T-cell (primary cell): ENCODE measurements around the gene RICTOR. TPM values are rescaled to one million over a fixed set of nuclear protein-coding genes. Genes with fewer than 3 reads are reported as not detected.
"Not testable (repeated sequence)": the region's sequence is repeated elsewhere in the genome, so short reads cannot be mapped to it uniquely, and the experiment has no call there.

Experiments
- ATAC-seq, 4 experiments: fragments of 200-7000 bp in 3 of 4; fragments of 150-1000 bp in 1 of 4; cut with Tn5 transposase; replicated peaks in 1 of 4; 1 replicate in 3 of 4; 2 replicates in 1 of 4; pipeline ENCODE4 v1.10.0; 2021; ENCODE audit warnings: moderate library complexity in 3 of 4, mild to moderate bottlenecking in 2 of 4, moderate number of reproducible peaks in 1 of 4
- CTCF ChIA-PET, 2 donors: fragments of 300-600 bp; sonication (Branson Sonifier 250); formaldehyde crosslinking; loops; one replicate each; lab custom pipeline; 2022; ENCODE audit warnings: antibody characterized with exemption in 2 of 2; lab: Charles Lee
- POLR2A ChIA-PET, 2 donors: fragments of 300-600 bp; sonication (Branson Sonifier 250); formaldehyde crosslinking; loops; one replicate each; lab custom pipeline; 2022; ENCODE audit warnings: antibody characterized with exemption in 2 of 2; lab: Charles Lee
- DNase-seq, 35 experiments: peaks; one replicate each; pipeline versions ENCODE4 v3.0.0 to v3.0.0-alpha.2; 2013 to 2023
- H3K27ac ChIP-seq: one replicate; pipeline ENCODE4 v1.5.1; 2013; ENCODE audit warnings: low read length
- H3K27me3 ChIP-seq, 2 experiments: replicated peaks in 1 of 2; 1 replicate in 1 of 2; 2 replicates in 1 of 2; pipeline versions ENCODE4 v1.6.1 to v1.7.0; 2013; ENCODE audit warnings: low read length in 1 of 2, mixed read lengths in 1 of 2; ENCODE audit not compliant: control insufficient read depth in 2 of 2, insufficient read depth in 2 of 2; ENCODE audit errors: extremely low read depth in 1 of 2
- H3K36me3 ChIP-seq, 2 donors: 1 replicate in 1 of 2; 2 replicates in 1 of 2; pipeline versions ENCODE4 v1.6.1 to v1.7.0; 2013; ENCODE audit warnings: low read length in 1 of 2; ENCODE audit not compliant: control insufficient read depth in 2 of 2, insufficient read depth in 1 of 2; ENCODE audit errors: extremely low read depth in 1 of 2
- H3K4me1 ChIP-seq, 2 experiments: 1 replicate in 1 of 2; 2 replicates in 1 of 2; pipeline versions ENCODE4 v1.6.1 to v1.7.0; 2013; ENCODE audit warnings: low read length in 2 of 2, mixed read lengths in 1 of 2; ENCODE audit not compliant: insufficient read depth in 2 of 2, control insufficient read depth in 1 of 2; ENCODE audit errors: extremely low read depth in 1 of 2
- H3K4me3 ChIP-seq, 2 donors: 1 replicate in 1 of 2; 2 replicates in 1 of 2; pipeline versions ENCODE4 v1.5.1 to v1.7.0; 2013; ENCODE audit warnings: mild to moderate bottlenecking in 2 of 2, low read length in 1 of 2, moderate library complexity in 1 of 2; ENCODE audit not compliant: control insufficient read depth in 1 of 2; ENCODE audit errors: extremely low read depth in 1 of 2
- H3K9me3 ChIP-seq: 2 replicates; pipeline ENCODE4 v1.7.0; 2013
- H3K27ac Mint-ChIP-seq, 2 donors: one replicate each; pipeline ENCODE4 v1.8.0; 2020 to 2021; ENCODE audit warnings: mild to moderate bottlenecking in 2 of 2, mixed read lengths in 2 of 2
- H3K27me3 Mint-ChIP-seq, 2 donors: one replicate each; pipeline ENCODE4 v1.8.0; 2021 to 2022; ENCODE audit warnings: mixed read lengths in 2 of 2
- H3K36me3 Mint-ChIP-seq: one replicate; pipeline ENCODE4 v1.8.0; 2021; ENCODE audit warnings: mixed read lengths
- H3K4me1 Mint-ChIP-seq, 3 donors: one replicate each; pipeline ENCODE4 v1.8.0; 2020 to 2022; ENCODE audit warnings: mixed read lengths in 3 of 3, mild to moderate bottlenecking in 1 of 3
- H3K4me3 Mint-ChIP-seq, 3 donors: one replicate each; pipeline ENCODE4 v1.8.0; 2020 to 2022; ENCODE audit warnings: mild to moderate bottlenecking in 3 of 3, mixed read lengths in 3 of 3, moderate library complexity in 3 of 3
- H3K9me3 Mint-ChIP-seq, 3 donors: one replicate each; pipeline ENCODE4 v1.8.0; 2020 to 2022; ENCODE audit warnings: mixed read lengths in 3 of 3
- WGBS: methylation state at CpG from one replicate; pipeline ENCODE4 v1.1.5; 2013; ENCODE audit warnings: missing lambda C conversion rate; ENCODE audit not compliant: insufficient coverage; 5-methylcytosine and 5-hydroxymethylcytosine counted together
- total RNA-seq, 35 experiments: library from RNA in 6 of 35; stranded (reverse) in 6 of 35; fragments of 120-200 nt in 1 of 35; gene quantifications; one replicate each; pipeline versions ENCODE4 v1.2.1 to v1.2.4 and lab custom pipeline; 2013 to 2026

Gene RICTOR
- total RNA-seq, 5 donors from 2014 or later (not counting 1 experiment from before 2014, with no cell fraction given), result 68.5 to 85.8 (median 74.8) TPM

GRCh38 chr5:39055027-39055767 is 19.0 kb downstream of the RICTOR start:
- ChIA-PET CTCF (no interaction called here), POLR2A (no interaction called here)
- H3K4me3 Mint-ChIP-seq, result no peak overlapping the region
- H3K27me3 ChIP-seq, result no peaks in the 10 kb centered on the region
- no peak for DNase-seq
- H3K36me3 Mint-ChIP-seq, result peaks cover 22% of the 10 kb centered on the region
- peak overlapping the region in 1 of 2 donors; percentile 57 for H3K27ac Mint-ChIP-seq
- H3K4me1 ChIP-seq, result peaks cover 7 to 22% of the 10 kb centered on the region in 2 experiments
- peaks cover 0 to 3% of the 10 kb centered on the region in 2 donors for H3K36me3 ChIP-seq
- no peak overlapping the region for H3K27ac ChIP-seq
- no peaks in the 10 kb centered on the region for H3K9me3 Mint-ChIP-seq
- no peak for ATAC-seq
- H3K4me3 ChIP-seq, result no peak overlapping the region
- H3K4me1 Mint-ChIP-seq, result peaks cover 74 to 81% (median 79%) of the 10 kb centered on the region in 3 donors
- no peaks in the 10 kb centered on the region for H3K9me3 ChIP-seq
- H3K27me3 Mint-ChIP-seq, result no peaks in the 10 kb centered on the region
- WGBS, result 93% methylated on average over 2 of the region's 3 CpGs

- peaks cover 22% of the 10 kb centered on the region for H3K36me3 Mint-ChIP-seq
- peaks cover 0 to 3% of the 10 kb centered on the region in 2 donors for H3K36me3 ChIP-seq
- H3K27ac Mint-ChIP-seq, result no peak overlapping the region
- H3K4me1 Mint-ChIP-seq, result peaks cover 74 to 77% (median 76%) of the 10 kb centered on the region in 3 donors
- no peaks in the 10 kb centered on the region for H3K9me3 ChIP-seq
- no peak overlapping the region for H3K4me3 Mint-ChIP-seq
- CTCF ChIA-PET, result interaction anchor here (0.7 kb wide), 2 partner anchors 26 to 100 kb away, joined by 4 read pairs; no protein-coding TSS in a partner anchor
- DNase-seq (no peak), ATAC-seq (no peak)
- H3K9me3 Mint-ChIP-seq, result no peaks in the 10 kb centered on the region
- H3K4me3 ChIP-seq, result no peak overlapping the region
- H3K4me1 ChIP-seq, result peaks cover 8 to 13% of the 10 kb centered on the region in 2 experiments
- POLR2A ChIA-PET, result interaction anchor here in 1 of 2 donors (0.7 kb wide), 1 partner anchor 20 kb away, joined by 3 read pairs; no protein-coding TSS in a partner anchor
- no peak overlapping the region for H3K27ac ChIP-seq
- H3K27me3 ChIP-seq, result no peaks in the 10 kb centered on the region
- H3K27me3 Mint-ChIP-seq, result no peaks in the 10 kb centered on the region
- WGBS, result no CpG with 5 or more reads among the region's 4 CpGs
These were observed 21.0 kb downstream of the RICTOR start for GRCh38 chr5:39053189-39053588.

- DNase-seq (no peak), ATAC-seq (no peak)
- H3K36me3 Mint-ChIP-seq, result peaks cover 22% of the 10 kb centered on the region
- Histone ChIP-seq H3K4me1 (peaks cover 3 to 8% of the 10 kb centered on the region in 2 experiments), H3K4me3 (no peak overlapping the region), H3K27me3 (no peaks in the 10 kb centered on the region), H3K9me3 (no peaks in the 10 kb centered on the region), H3K27ac (no peak overlapping the region), H3K36me3 (peaks cover 0 to 3% of the 10 kb centered on the region in 2 donors)
- peaks cover 78 to 80% (median 79%) of the 10 kb centered on the region in 3 donors for H3K4me1 Mint-ChIP-seq
- CTCF ChIA-PET, result no interaction called here
- no peak overlapping the region for H3K4me3 Mint-ChIP-seq
- H3K27me3 Mint-ChIP-seq, result no peaks in the 10 kb centered on the region
- no peaks in the 10 kb centered on the region for H3K9me3 Mint-ChIP-seq
- POLR2A ChIA-PET, result interaction anchor here in 1 of 2 donors (0.7 kb wide), 1 partner anchor 10 kb away, joined by 3 read pairs; no protein-coding TSS in a partner anchor
- no peak overlapping the region for H3K27ac Mint-ChIP-seq
- no CpG with 5 or more reads among the region's 3 CpGs for WGBS
These were observed 22.1 kb downstream of the RICTOR start for GRCh38 chr5:39052141-39052540.

- ChIA-PET CTCF (interaction anchor here (0.7 to 1.2 kb wide), 3 partner anchors 32 to 248 kb away, joined by 3 read pairs; no protein-coding TSS in a partner anchor), POLR2A (no interaction called here)
- peaks cover 63 to 76% (median 72%) of the 10 kb centered on the region in 3 donors for H3K4me1 Mint-ChIP-seq
- no peak overlapping the region for H3K4me3 Mint-ChIP-seq
- no peak overlapping the region for H3K4me3 ChIP-seq
- H3K27me3 Mint-ChIP-seq, result no peaks in the 10 kb centered on the region
- no peak overlapping the region for H3K27ac ChIP-seq
- no peaks in the 10 kb centered on the region for H3K9me3 Mint-ChIP-seq
- no peaks in the 10 kb centered on the region for H3K27me3 ChIP-seq
- H3K27ac Mint-ChIP-seq, result peak overlapping the region in 1 of 2 donors; percentile 25
- H3K9me3 ChIP-seq, result no peaks in the 10 kb centered on the region
- H3K36me3 ChIP-seq, result no peaks in the 10 kb centered on the region
- ATAC-seq (no peak), DNase-seq (no peak)
- H3K4me1 ChIP-seq, result peaks cover 2 to 4% of the 10 kb centered on the region in 2 experiments
- no CpG with 5 or more reads among the region's 1 CpG for WGBS
- peaks cover 9% of the 10 kb centered on the region for H3K36me3 Mint-ChIP-seq
These were observed 24.9 kb downstream of the RICTOR start for GRCh38 chr5:39049315-39049714.

GRCh38 chr5:39040875-39041274 is 33.3 kb downstream of the RICTOR start:
- H3K36me3 Mint-ChIP-seq, result peaks cover 27% of the 10 kb centered on the region
- no peak overlapping the region for H3K4me3 Mint-ChIP-seq
- Histone ChIP-seq H3K27ac (no peak overlapping the region), H3K27me3 (no peaks in the 10 kb centered on the region), H3K9me3 (no peaks in the 10 kb centered on the region), H3K36me3 (peaks cover 0 to 4% of the 10 kb centered on the region in 2 donors), H3K4me3 (no peak overlapping the region), H3K4me1 (peaks cover 0 to 4% of the 10 kb centered on the region in 2 experiments)
- H3K27ac Mint-ChIP-seq, result no peak overlapping the region
- H3K9me3 Mint-ChIP-seq, result no peaks in the 10 kb centered on the region
- ChIA-PET CTCF (interaction anchor here (0.6 to 1.0 kb wide), 4 partner anchors 12 to 40 kb away, joined by 3 to 4 read pairs (median 3); no protein-coding TSS in a partner anchor), POLR2A (interaction anchor here (0.6 to 0.7 kb wide), 2 partner anchors 289 to 1982 kb away, joined by 3 read pairs; no protein-coding TSS in a partner anchor)
- no CpG with 5 or more reads among the region's 1 CpG for WGBS
- no peaks in the 10 kb centered on the region for H3K27me3 Mint-ChIP-seq
- ATAC-seq (no peak), DNase-seq (peak in 17 of 35 experiments; percentile 6 to 34 (median 18))
- H3K4me1 Mint-ChIP-seq, result peaks cover 48 to 69% (median 58%) of the 10 kb centered on the region in 3 donors

- H3K9me3 Mint-ChIP-seq, H3K27me3 Mint-ChIP-seq, ATAC-seq, H3K36me3 ChIP-seq, DNase-seq, H3K9me3 ChIP-seq, H3K27ac ChIP-seq, POLR2A ChIA-PET, H3K27me3 ChIP-seq, H3K4me3 ChIP-seq, H3K4me1 ChIP-seq, H3K27ac Mint-ChIP-seq, CTCF ChIA-PET, H3K4me3 Mint-ChIP-seq: not testable (repeated sequence)
- 95% methylated on average over 4 of the region's 12 CpGs for WGBS
- Mint-ChIP-seq H3K4me1 (peaks cover 68 to 71% (median 69%) of the 10 kb centered on the region in 3 donors), H3K36me3 (peaks cover 31% of the 10 kb centered on the region)
These were observed 39.7 kb downstream of the RICTOR start for GRCh38 chr5:39034493-39034892.
